GM18511 (cell line): ENCODE results near the gene NAXD.
"Not testable (repeated sequence)": the region's sequence is repeated elsewhere in the genome, so short reads cannot be mapped to it uniquely, and the experiment has no call there.

Source experiments
- ATAC-seq: cut with Tn5 transposase; IDR thresholded peaks from one replicate; pipeline ENCODE4 v1.9.1; 2021; ENCODE audit warnings: mild to moderate bottlenecking, moderate library complexity; ENCODE audit not compliant: unreplicated experiment

The NAXD gene

DNA sequence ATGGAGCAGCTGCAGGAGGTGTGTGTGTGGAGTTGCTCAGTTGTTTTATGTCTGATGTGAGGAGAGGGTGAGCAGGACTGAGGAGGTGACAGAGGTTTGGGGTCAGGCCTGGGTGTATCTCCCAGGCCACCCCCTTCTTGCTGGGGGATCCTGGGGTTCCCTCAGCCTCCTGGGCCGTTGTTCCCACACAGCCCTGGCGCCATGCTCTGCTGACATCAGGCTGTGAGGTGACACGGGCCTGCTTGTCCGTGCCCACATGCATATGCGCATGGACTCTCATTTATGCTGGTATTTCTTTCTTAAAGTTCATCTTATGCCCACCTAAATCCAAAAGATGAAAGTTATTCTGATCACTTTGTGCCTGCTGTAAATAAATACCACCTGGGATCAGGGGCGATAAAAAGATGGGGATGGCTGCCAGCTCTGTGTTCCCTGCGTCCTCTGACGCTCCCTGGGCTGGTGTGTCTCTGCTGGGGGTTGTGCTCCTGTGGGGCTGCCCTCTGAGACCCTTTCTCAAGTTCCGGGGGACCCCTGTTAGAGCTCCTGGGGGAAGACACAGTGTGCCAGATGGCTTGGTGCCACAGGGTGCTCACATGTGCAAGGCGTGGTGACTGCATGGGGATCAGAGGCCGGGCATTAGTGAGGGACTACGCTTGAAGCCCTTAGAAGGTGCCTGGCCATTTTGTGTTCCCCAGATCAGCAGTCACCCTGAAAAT, 12.6 kb downstream of the NAXD start:
- ATAC-seq, result no peak

GRCh38 chr13:110628477-110628793, 13.1 kb downstream of the NAXD start:
- no peak for ATAC-seq

DNA sequence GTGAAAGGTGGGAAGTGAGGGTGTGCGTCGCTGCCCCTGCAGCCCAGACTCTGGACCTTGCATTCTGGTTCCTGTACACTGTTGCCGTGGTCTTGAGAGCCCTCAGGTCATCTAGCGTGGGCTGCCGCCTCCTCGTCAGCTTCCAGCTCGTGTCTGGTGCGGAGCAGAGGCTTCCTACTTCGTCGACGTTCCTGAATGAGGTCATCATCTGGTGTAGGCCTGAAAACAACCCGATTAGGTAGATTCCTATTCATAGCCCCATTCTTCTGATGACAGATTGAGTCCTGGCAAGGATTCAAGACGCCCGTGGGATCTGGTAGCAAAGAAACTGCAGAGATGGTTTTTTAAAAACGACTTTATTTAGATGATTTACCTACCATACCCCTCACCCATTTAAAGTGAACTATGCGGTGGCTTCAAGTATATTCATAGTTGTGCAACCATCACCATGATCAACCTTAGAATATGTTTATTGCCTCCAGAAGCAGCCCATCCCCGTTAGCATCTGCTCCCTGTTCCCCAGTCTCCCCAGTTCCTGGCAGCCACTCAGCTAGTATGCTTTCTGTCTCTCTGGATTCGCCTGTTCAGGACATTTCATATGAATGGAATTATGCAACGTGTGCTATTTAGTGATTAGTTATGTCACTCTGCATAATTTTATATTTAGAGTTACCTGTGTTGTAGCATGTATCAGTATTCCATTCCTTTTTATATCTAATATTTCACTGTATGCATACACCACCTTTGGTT, 13.8 kb downstream of the NAXD start:
- no peak for ATAC-seq

GRCh38 chr13:110629735-110630134, 14.4 kb downstream of the NAXD start:
- no peak for ATAC-seq

- no peak for ATAC-seq
Observed at GRCh38 chr13:110630566-110631119, 15.3 kb downstream of the NAXD start.

DNA sequence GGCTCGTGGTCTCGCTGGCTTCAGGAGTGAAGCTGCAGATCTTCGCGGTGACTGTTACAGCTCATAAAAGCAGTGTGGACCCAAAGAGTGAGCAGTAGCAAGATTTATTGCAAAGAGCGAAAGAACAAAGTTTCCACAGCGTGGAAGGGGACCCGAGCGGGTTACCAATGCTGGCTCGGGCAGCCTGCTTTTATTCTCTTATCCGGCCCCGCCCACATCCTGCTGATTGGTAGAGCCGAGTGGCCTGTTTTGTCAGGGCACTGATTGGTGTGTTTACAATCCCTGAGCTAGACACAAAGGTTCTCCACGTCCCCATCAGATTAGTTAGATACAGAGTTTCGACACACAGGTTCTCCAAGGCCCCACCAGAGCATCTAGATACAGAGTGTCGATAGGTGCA, 16.9 kb downstream of the NAXD start:
- ATAC-seq, result not testable (repeated sequence)

DNA sequence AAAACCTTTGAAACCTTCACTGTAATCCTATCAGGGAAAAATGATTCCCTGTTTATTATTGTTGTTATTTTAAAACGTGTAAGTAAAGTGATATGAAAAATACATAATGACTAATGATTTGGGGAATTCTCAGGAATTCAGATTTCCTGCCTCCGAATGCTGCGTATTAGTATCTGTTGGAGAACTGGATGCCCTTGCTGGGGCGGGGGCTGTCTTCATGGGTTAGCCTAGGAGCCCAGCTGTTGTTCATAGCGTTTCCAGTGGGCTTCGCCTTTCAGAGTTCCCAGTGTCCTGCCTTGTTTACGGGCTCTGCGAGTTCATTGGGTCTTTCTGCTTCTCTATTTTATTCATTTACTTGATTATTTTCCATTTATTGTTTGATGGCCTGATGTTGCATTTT, 18.4 kb downstream of the NAXD start:
- ATAC-seq, result no peak

- no peak for ATAC-seq
Observed at GRCh38 chr13:110634558-110634957, 19.2 kb downstream of the NAXD start.

DNA sequence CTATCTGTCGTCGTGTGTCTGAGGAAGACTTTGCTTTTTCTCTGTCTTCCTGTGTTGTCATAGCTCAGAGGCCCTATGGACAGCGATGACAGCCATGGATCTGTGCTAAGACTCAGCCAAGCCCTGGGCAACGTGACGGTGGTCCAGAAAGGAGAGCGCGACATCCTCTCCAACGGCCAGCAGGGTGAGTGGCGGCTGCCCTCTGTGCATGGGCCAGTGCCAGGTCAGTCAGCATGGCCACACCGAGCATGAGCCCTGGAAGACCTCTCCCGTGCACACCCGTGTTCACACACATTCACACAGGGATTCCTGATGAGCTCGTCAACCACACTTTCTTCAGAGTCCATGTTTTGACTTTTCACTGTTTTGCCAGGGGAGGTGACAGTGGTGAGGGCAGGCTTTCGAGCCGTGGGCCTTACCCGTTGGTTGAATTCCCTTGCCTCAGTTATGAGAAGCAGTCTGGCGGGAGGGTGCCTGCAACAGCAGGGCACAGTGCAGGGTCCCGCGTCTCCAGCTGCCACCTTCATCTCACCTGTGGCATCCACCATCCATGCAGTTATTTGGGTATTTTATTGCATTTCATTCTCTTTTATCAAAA, 20.2 kb downstream of the NAXD start:
- ATAC-seq, result no peak

DNA sequence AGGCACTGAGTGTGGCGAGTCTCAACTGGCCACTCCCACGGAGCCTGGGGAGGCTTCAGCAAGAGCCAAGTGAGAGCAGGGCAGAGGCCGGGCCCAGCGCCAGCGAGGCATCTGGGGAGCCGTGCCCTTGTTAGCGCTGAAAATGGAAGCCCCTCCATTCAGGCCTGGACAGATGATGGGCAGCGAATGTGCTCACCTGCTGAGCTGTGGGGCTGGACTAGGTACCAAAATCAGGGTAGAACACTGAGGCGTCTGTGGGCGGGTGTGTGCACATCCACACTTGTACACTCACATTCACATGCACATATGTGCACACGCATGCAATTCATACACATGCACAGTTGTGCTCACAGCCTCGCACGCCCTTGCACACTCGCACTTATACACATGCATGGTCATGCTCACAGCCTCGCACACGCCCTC, 20.7 kb downstream of the NAXD start:
- no peak for ATAC-seq

GRCh38 chr13:110636701-110637201, 21.4 kb downstream of the NAXD start:
- no peak for ATAC-seq

GRCh38 chr13:110637275-110637674, 21.9 kb downstream of the NAXD start:
- ATAC-seq, result no peak

DNA sequence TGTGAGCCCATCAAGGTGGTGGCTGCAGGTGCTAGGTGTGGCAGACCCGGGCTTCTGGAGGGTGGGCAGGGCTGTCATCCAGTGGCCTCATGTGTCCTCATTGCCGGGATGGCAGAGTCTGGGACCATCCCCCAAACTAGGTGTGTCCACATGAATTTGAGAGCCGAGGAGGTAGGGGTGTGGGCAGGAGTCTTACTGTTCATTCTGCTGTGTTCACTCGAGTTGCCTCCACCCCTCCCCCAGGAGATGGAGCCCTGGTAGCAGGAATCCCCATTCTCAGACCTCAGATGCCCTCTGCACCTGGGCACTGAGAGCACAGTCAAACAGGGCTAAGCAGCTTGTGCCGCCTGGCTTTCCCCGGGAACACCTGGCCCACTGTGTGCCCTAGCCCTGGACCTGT, 22.4 kb downstream of the NAXD start:
- no peak for ATAC-seq

- no peak for ATAC-seq
Observed at GRCh38 chr13:110638257-110638656, 22.9 kb downstream of the NAXD start.

DNA sequence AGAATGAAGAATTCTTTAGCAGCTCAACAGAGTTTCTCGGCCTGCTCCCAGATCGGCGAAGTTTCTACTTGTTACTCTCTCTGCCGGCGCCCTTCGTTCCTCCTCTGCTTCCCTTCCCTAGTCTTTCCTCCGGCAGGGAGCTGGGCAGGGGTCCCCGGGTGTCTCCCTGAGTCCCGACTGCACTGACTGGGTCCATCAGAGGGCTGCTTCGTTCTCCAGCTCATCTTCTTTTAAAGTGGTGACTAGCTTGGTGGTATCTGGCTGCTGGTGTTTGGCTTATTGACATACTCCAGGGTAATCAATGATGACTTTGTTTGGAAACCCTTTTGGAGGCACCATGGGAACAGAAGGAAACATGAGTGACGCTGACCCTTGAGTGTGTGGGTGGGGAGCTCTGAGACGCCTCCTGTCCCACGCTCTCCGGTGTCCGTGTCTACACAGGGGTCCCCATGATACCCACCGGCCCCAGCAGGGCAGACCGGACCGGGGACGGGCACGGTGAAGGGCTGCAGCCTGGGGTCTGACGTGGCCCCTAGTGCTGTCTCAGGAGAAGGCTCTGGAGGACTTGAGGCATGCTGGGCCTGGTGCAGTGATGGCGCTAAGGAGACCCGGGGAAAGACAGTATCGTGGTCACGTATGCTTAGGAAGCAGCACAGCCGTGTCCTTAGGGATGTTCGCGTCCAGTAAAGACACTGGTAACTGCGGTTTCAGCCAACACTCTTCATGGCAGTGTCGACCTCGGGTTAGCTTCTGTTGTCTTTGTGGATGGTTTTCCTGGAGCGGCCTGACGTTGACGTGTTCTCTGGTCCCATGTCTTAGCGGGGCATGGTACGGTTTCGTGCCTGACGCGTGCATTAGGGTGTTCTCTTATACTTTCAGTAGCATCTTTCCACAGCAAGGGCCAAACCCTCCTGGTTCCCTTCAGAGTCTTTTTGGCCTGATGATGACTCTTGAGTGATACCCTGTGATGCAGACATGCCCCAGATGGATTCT, 23.8 kb downstream of the NAXD start:
- no peak for ATAC-seq

- no peak for ATAC-seq
Observed at GRCh38 chr13:110639935-110640334, 24.6 kb downstream of the NAXD start.

GRCh38 chr13:110640591-110641029, 25.3 kb downstream of the NAXD start:
- no peak for ATAC-seq

DNA sequence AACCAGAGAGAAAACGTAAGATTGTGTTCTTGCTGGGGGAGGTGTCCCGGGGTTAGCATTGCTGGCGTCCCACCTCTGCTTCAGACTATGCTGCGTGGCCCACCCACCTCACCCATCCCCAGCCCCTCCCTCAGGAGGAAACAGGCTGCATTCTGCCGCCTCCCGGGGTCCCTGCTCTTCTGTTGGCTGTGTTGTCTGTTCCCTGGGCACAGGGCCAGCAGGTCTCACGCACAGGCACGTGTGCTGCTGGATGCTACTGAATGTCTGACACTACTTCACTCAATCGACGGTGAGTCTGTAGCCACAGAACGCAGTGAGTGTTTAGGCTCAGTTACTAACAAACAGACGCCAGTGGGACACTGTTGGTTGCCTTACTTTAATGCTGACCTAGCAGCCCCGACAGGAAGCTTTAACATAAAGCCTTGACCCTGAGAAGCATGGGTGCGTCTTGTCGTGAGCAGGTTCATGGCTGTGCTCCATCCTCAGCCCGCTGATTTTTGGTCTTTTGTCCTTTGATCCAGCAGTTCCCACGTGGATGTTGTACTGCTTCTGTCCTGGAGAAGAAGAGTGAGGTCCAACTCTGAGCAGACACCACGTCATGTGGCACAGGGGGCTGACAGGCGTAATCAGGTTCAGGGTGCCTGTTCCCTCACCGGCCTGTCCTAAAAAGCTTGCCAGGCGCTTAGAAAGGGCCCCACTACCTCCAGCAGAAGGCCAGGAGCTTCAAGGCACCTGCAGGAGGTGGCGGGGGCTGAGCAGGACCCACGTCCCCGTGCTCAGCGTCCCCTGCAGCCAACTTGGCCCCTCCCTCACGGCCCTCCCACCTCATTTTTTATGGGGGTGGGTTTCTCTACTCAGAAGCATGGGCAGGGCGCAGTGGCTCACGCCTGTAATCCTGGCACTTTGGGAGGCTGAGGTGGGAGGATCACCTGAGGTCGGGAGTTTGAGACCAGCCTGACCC, 26.0 kb downstream of the NAXD start:
- ATAC-seq, result no peak

GRCh38 chr13:110642291-110642981, 27.1 kb downstream of the NAXD start:
- ATAC-seq, result no peak
